ENCODE data around the gene ITPRIPL1. TPM values are rescaled to one million over a fixed set of nuclear protein-coding genes. Genes with fewer than 3 reads are reported as not detected.

ITPRIPL1 gene
- total and polyA plus RNA-seq, 2 of the 4 experiments (the other 2 are of a cell fraction): 0.84 to 1.1 TPM

DNA sequence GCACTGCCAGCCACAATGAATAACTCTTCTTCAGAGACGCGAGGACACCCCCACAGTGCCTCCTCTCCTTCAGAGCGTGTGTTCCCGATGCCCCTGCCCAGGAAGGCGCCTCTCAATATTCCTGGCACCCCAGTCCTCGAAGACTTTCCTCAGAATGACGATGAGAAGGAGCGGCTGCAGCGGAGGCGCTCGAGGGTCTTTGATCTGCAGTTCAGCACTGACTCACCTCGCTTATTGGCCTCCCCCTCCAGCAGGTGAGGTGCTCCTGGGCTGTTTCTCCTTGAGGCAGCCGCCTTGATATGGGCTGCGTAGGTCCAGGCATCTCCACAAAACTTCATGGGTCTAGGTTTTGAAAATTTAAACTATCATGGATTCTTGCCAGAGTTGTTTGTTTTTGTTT is 16.5 kb downstream of the ITPRIPL1 start:
- H3K9ac ChIP-seq (ENCODE audit: low read depth, low read length): no peak overlapping the region
- POLR2A ChIA-PET (ENCODE audit: unreplicated experiment): no interaction called here

More for the DNA sequence above, 16.5 kb downstream of the ITPRIPL1 start:
- Histone ChIP-seq H4K8ac (ENCODE audit: low read depth in 2 of 2, low read length in 2 of 2) (no peak overlapping the region), H3K23ac (ENCODE audit: low read depth, low read length) (no peak overlapping the region), H2BK20ac (ENCODE audit: low read depth, low read length) (0 out of 2 replicates have a peak overlapping the region, but pooled peaks have one; percentile 24), H3K9me3 (ENCODE audit: control insufficient read depth, insufficient read depth, low read length) (no peaks in the 10 kb centered on the region), H4K20me1 (ENCODE audit: insufficient read depth, low read length) (no peaks in the 10 kb centered on the region), H3K4ac (ENCODE audit: low read depth, low read length) (0 out of 2 replicates have a peak overlapping the region, but pooled peaks have one; percentile 26), H3K4me2 (ENCODE audit: low read depth, low read length) (no peak overlapping the region), H3K9me1 (ENCODE audit: insufficient read depth, low read length) (peaks cover 26% of the 10 kb centered on the region), H2AK9ac (replicated peaks; ENCODE audit: low read depth, low read length, poor library complexity) (no peak overlapping the region), H3K14ac (replicated peaks; ENCODE audit: low read depth, low read length) (no peak overlapping the region), H4K91ac (ENCODE audit: insufficient read depth, low read depth, low read length) (no peak overlapping the region), H2AK5ac (ENCODE audit: low read depth, low read length) (no peak overlapping the region; the same call in 1 of the 2 replicates), H2BK15ac (ENCODE audit: low read depth, low read length) (no peak overlapping the region), H3K27me3 (ENCODE audit: control insufficient read depth, insufficient read depth, low read length) (no peaks in the 10 kb centered on the region), H2AFZ (replicated peaks; ENCODE audit: low read length, poor library complexity) (no peak overlapping the region), H2BK5ac (ENCODE audit: low read depth, low read length, poor library complexity, severe bottlenecking) (no peak overlapping the region), H3K36me3 (ENCODE audit: control insufficient read depth, insufficient read depth, low read length) (no peaks in the 10 kb centered on the region), H3K56ac (ENCODE audit: extremely low read depth, insufficient read depth, low read length) (no peak overlapping the region), H2BK120ac (ENCODE audit: low read depth, low read length) (no peak overlapping the region), H3K27ac (ENCODE audit: insufficient read depth, low read length) (no peak overlapping the region), H4K5ac (ENCODE audit: low read depth, low read length) (no peak overlapping the region), H3K4me1 (ENCODE audit: control insufficient read depth, insufficient read depth, low read length) (peaks cover 8% of the 10 kb centered on the region), H3K4me3 (ENCODE audit: insufficient read depth, low read depth, low read length) (no peak overlapping the region), H3K18ac (ENCODE audit: low read depth, low read length) (no peak overlapping the region), H3K79me1 (ENCODE audit: low read depth in 1 of 2, low read length in 2 of 2) (peaks cover 14 to 65% of the 10 kb centered on the region in 2 experiments)
- CTCF ChIA-PET: interaction anchor here (0.7 to 1.3 kb wide), 2 partner anchors 28 to 66 kb away, joined by 3 to 5 read pairs; no protein-coding TSS in a partner anchor
- 100% methylated on average over 1 of the region's 14 CpGs; no CpG with 5 or more reads in 1 of the 2 experiments for WGBS, 2 experiments (ENCODE audit: extremely low coverage in 2 of 2, insufficient read length in 1 of 2)
- in situ Hi-C loops (cut with MboI; ENCODE audit: low sequenced_read_pairs): no loop called here
- TF ChIP-seq MAFK (IDR thresholded peaks at IDR 0.05; ENCODE audit: low read depth, low read length) (no peak), SMC3 (IDR thresholded peaks at IDR 0.05; ENCODE audit: low read depth, low read length) (no peak), CEBPB (IDR thresholded peaks at IDR 0.05; ENCODE audit: low read depth, low read length) (no peak), RCOR1 (IDR thresholded peaks at IDR 0.05; ENCODE audit: insufficient replicate concordance, low read length) (no peak), FOS (IDR thresholded peaks at IDR 0.05; ENCODE audit: low read depth, low read length) (no peak), POLR2A (IDR thresholded peaks at IDR 0.05; ENCODE audit: low read depth, low read length) (no peak), NFE2L2 (IDR thresholded peaks at IDR 0.05; ENCODE audit: low read depth, low read length) (no peak), MAZ (IDR thresholded peaks at IDR 0.05; ENCODE audit: borderline replicate concordance, low read depth, low read length) (no peak), BHLHE40 (IDR thresholded peaks at IDR 0.05; ENCODE audit: low read depth, low read length) (no peak), MXI1 (IDR thresholded peaks at IDR 0.05; ENCODE audit: borderline replicate concordance, low read depth, low read length) (no peak), RAD21 (IDR thresholded peaks at IDR 0.05; ENCODE audit: low read length) (no peak), RFX5 (IDR thresholded peaks at IDR 0.05; ENCODE audit: low read depth, low read length) (no peak), CHD1 (IDR thresholded peaks at IDR 0.05; ENCODE audit: low read depth, low read length) (no peak)
- TF ChIP-seq, protein P1, sequence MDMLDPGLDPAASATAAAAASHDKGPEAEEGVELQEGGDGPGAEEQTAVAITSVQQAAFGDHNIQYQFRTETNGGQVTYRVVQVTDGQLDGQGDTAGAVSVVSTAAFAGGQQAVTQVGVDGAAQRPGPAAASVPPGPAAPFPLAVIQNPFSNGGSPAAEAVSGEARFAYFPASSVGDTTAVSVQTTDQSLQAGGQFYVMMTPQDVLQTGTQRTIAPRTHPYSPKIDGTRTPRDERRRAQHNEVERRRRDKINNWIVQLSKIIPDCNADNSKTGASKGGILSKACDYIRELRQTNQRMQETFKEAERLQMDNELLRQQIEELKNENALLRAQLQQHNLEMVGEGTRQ (IDR thresholded peaks at IDR 0.05; ENCODE audit: low read depth, low read length): no peak
- TF ChIP-seq, protein P2, sequence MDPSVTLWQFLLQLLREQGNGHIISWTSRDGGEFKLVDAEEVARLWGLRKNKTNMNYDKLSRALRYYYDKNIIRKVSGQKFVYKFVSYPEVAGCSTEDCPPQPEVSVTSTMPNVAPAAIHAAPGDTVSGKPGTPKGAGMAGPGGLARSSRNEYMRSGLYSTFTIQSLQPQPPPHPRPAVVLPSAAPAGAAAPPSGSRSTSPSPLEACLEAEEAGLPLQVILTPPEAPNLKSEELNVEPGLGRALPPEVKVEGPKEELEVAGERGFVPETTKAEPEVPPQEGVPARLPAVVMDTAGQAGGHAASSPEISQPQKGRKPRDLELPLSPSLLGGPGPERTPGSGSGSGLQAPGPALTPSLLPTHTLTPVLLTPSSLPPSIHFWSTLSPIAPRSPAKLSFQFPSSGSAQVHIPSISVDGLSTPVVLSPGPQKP (IDR thresholded peaks at IDR 0.05; ENCODE audit: borderline replicate concordance, low read depth, low read length): no peak
- TF ChIP-seq, protein P3, sequence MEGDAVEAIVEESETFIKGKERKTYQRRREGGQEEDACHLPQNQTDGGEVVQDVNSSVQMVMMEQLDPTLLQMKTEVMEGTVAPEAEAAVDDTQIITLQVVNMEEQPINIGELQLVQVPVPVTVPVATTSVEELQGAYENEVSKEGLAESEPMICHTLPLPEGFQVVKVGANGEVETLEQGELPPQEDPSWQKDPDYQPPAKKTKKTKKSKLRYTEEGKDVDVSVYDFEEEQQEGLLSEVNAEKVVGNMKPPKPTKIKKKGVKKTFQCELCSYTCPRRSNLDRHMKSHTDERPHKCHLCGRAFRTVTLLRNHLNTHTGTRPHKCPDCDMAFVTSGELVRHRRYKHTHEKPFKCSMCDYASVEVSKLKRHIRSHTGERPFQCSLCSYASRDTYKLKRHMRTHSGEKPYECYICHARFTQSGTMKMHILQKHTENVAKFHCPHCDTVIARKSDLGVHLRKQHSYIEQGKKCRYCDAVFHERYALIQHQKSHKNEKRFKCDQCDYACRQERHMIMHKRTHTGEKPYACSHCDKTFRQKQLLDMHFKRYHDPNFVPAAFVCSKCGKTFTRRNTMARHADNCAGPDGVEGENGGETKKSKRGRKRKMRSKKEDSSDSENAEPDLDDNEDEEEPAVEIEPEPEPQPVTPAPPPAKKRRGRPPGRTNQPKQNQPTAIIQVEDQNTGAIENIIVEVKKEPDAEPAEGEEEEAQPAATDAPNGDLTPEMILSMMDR (conservative IDR thresholded peaks at IDR 0.05; ENCODE audit: low read depth, low read length): no peak
- no TSS peak for BruUV-seq (replicated peaks)
- dilution Hi-C loops (cut with HindIII; ENCODE audit: low sequenced_read_pairs, unreplicated experiment): no loop called here
- DNase-seq (no peak), ATAC-seq (ENCODE audit: low read depth) (no peak)
- intact Hi-C loops (cut with micrococcal nuclease): no loop called here
